RWPE2 (cell line): ENCODE measurements around the gene PGAP3.
A peak's percentile ranks its signal among the peaks of the same experiment; 100 is the strongest.

ENCODE experiments used
- ATAC-seq: fragments of 200-7000 bp; cut with Tn5 transposase; 3 replicates; pipeline ENCODE4 v1.9.1; 2021; ENCODE audit warnings: low read depth
- DNase-seq: peaks from one replicate; pipeline ENCODE4 v3.0.0-alpha.2; 2020; ENCODE audit warnings: low spot score
- H3K27ac ChIP-seq: fragments of 450-650 bp; 2 replicates; pipeline ENCODE4 v1.5.1; 2017; ENCODE audit warnings: mild to moderate bottlenecking; ENCODE audit not compliant: poor library complexity, severe bottlenecking
- H3K27me3 ChIP-seq: fragments of 250-450 bp; sonication (Bioruptor Pico); 2 replicates; pipeline ENCODE4 v1.5.1; 2021; ENCODE audit warnings: mild to moderate bottlenecking, moderate library complexity; ENCODE audit not compliant: insufficient read depth, poor library complexity, severe bottlenecking
- H3K36me3 ChIP-seq: fragments of 250-450 bp; sonication (Bioruptor Pico); 2 replicates; pipeline ENCODE4 v1.5.1; 2020; ENCODE audit warnings: low read depth, mild to moderate bottlenecking, moderate library complexity
- H3K4me1 ChIP-seq: fragments of 250-450 bp; sonication (Bioruptor Pico); 2 replicates; pipeline ENCODE4 v1.5.1; 2021; ENCODE audit warnings: mild to moderate bottlenecking, moderate library complexity; ENCODE audit not compliant: insufficient read depth, poor library complexity, severe bottlenecking
- H3K4me3 ChIP-seq: fragments of 250-450 bp; sonication (Bioruptor Pico); 2 replicates; pipeline ENCODE4 v1.5.1; 2021; ENCODE audit warnings: mild to moderate bottlenecking, moderate library complexity; ENCODE audit not compliant: severe bottlenecking
- H3K9me3 ChIP-seq: fragments of 250-450 bp; sonication (Bioruptor Pico); 2 replicates; pipeline ENCODE4 v1.5.1; 2021; ENCODE audit warnings: mild to moderate bottlenecking, moderate library complexity; ENCODE audit not compliant: severe bottlenecking
- CTCF ChIP-seq: fragments of 450-650 bp; IDR thresholded peaks from one replicate; pipeline ENCODE4 v1.5.1; 2017; ENCODE audit warnings: mild to moderate bottlenecking, moderate library complexity; ENCODE audit not compliant: poor library complexity, severe bottlenecking

The PGAP3 gene

GRCh38 chr17:39636587-39636926 is 51.3 kb downstream of the PGAP3 start:
- Histone ChIP-seq H3K4me3 (peak overlapping the region; percentile 72), H3K4me1 (peaks cover 2% of the 10 kb centered on the region), H3K36me3 (no peaks in the 10 kb centered on the region), H3K27ac (peak overlapping the region; percentile 44), H3K27me3 (no peaks in the 10 kb centered on the region), H3K9me3 (no peaks in the 10 kb centered on the region)
- TF ChIP-seq CTCF = no peak
- ATAC-seq = no peak
- no peak for DNase-seq

- Histone ChIP-seq H3K27me3 (no peaks in the 10 kb centered on the region), H3K9me3 (no peaks in the 10 kb centered on the region), H3K27ac (no peak overlapping the region), H3K4me3 (no peak overlapping the region), H3K4me1 (peaks cover 10% of the 10 kb centered on the region), H3K36me3 (no peaks in the 10 kb centered on the region)
- TF ChIP-seq CTCF = no peak
- DNase-seq = no peak
- no peak for ATAC-seq
These were observed 52.2 kb downstream of the PGAP3 start for GRCh38 chr17:39635614-39636176.

- Histone ChIP-seq H3K36me3 (no peaks in the 10 kb centered on the region), H3K27me3 (no peaks in the 10 kb centered on the region), H3K4me1 (peaks cover 11% of the 10 kb centered on the region), H3K27ac (no peak overlapping the region), H3K4me3 (no peak overlapping the region), H3K9me3 (no peaks in the 10 kb centered on the region)
- peak; percentile 87 for TF ChIP-seq CTCF
- DNase-seq (no peak), ATAC-seq (no peak)
These were observed 53.4 kb downstream of the PGAP3 start for GRCh38 chr17:39634384-39634871.

- H3K9me3 ChIP-seq = no peaks in the 10 kb centered on the region
- no peak overlapping the region for H3K4me3 ChIP-seq
- H3K36me3 ChIP-seq = no peaks in the 10 kb centered on the region
- no peak for DNase-seq
- ATAC-seq = no peak
- H3K27ac ChIP-seq = no peak overlapping the region
- no peaks in the 10 kb centered on the region for H3K27me3 ChIP-seq
- TF ChIP-seq CTCF = no peak
- peaks cover 11% of the 10 kb centered on the region for H3K4me1 ChIP-seq
These were observed 54.2 kb downstream of the PGAP3 start for GRCh38 chr17:39633570-39634183.
